Endodermal cell (in vitro differentiated cells): ENCODE data around the gene CIART. TPM values are rescaled to one million over a fixed set of nuclear protein-coding genes. Genes with fewer than 3 reads are reported as not detected.
"Not testable (repeated sequence)": the region's sequence is repeated elsewhere in the genome, so short reads cannot be mapped to it uniquely, and the experiment has no call there.

Source experiments
- DNase-seq: peaks from one replicate; pipeline ENCODE4 v3.0.0-alpha.2; 2017
- H3K27ac ChIP-seq: 2 replicates; pipeline ENCODE4 v1.5.1; 2013; ENCODE audit warnings: mild to moderate bottlenecking, low read depth, low read length, moderate library complexity
- H3K27me3 ChIP-seq: 2 replicates; pipeline ENCODE4 v1.6.1; 2013; ENCODE audit warnings: mild to moderate bottlenecking, low read length, moderate library complexity; ENCODE audit not compliant: insufficient read depth, control insufficient read depth, poor library complexity, severe bottlenecking
- H3K36me3 ChIP-seq: 2 replicates; pipeline ENCODE4 v1.7.0; 2013; ENCODE audit warnings: mild to moderate bottlenecking, low read length, moderate library complexity; ENCODE audit not compliant: control insufficient read depth, insufficient read depth
- H3K4me1 ChIP-seq: one replicate; pipeline ENCODE4 v1.7.0; 2013; ENCODE audit warnings: low read length; ENCODE audit not compliant: control insufficient read depth, insufficient read depth
- H3K4me3 ChIP-seq: 2 replicates; pipeline ENCODE4 v1.5.1; 2013; ENCODE audit warnings: mild to moderate bottlenecking, low read length, moderate library complexity
- H3K9ac ChIP-seq: 2 replicates; pipeline ENCODE4 v1.6.1; 2013; ENCODE audit warnings: mild to moderate bottlenecking, low read length, moderate library complexity; ENCODE audit not compliant: poor library complexity, severe bottlenecking; ENCODE audit errors: extremely low read depth
- H3K9me3 ChIP-seq: 2 replicates; pipeline ENCODE4 v1.6.1; 2013; ENCODE audit warnings: mild to moderate bottlenecking, low read length, moderate library complexity; ENCODE audit not compliant: control insufficient read depth
- H3K27ac Mint-ChIP-seq: 2 replicates; pipeline ENCODE4 v1.8.0; 2020; ENCODE audit warnings: mixed read lengths
- H3K27me3 Mint-ChIP-seq: 2 replicates; pipeline ENCODE4 v1.8.0; 2021; ENCODE audit warnings: mild to moderate bottlenecking, mixed read lengths; ENCODE audit not compliant: insufficient read depth
- H3K36me3 Mint-ChIP-seq: 2 replicates; pipeline ENCODE4 v1.8.0; 2020; ENCODE audit warnings: low read depth, mixed read lengths
- H3K4me1 Mint-ChIP-seq: 2 replicates; pipeline ENCODE4 v1.8.0; 2020; ENCODE audit warnings: mixed read lengths
- H3K4me3 Mint-ChIP-seq: 2 replicates; pipeline ENCODE4 v1.8.0; 2020; ENCODE audit warnings: mild to moderate bottlenecking, moderate library complexity, mixed read lengths
- H3K9me3 Mint-ChIP-seq: 2 replicates; pipeline ENCODE4 v1.8.0; 2020; ENCODE audit warnings: mild to moderate bottlenecking, mixed read lengths
- WGBS, 2 experiments: methylation state at CpG; one replicate each; pipeline versions ENCODE4 v1.1.5 to v1.1.7; 2013; ENCODE audit warnings: missing lambda C conversion rate in 2 of 2, mixed read lengths in 1 of 2; ENCODE audit not compliant: insufficient coverage in 1 of 2, insufficient read length in 1 of 2; 5-methylcytosine and 5-hydroxymethylcytosine counted together
- total RNA-seq, 2 donors: library from RNA; stranded (reverse); fragmentation: NEBNext Ultra II Directional in 1 of 2; extraction: Animal tissue kit (Norgen Biotek cat#: 25700) in 1 of 2; gene quantifications; 2 replicates in 1 of 2; 3 replicates in 1 of 2; pipeline ENCODE4 v1.2.1, GENCODE V29; 2021
- TF ChIP-seq, protein P1 (sequence below): fragments of 200-600 bp; sonication (generic); conservative IDR thresholded peaks from 2 replicates; pipeline ENCODE4 v1.5.0; 2021; ENCODE audit warnings: antibody characterized with exemption, mild to moderate bottlenecking

CIART gene
- total RNA-seq, 2 donors from 2014 or later, result 3.3 to 6.8 TPM

DNA sequence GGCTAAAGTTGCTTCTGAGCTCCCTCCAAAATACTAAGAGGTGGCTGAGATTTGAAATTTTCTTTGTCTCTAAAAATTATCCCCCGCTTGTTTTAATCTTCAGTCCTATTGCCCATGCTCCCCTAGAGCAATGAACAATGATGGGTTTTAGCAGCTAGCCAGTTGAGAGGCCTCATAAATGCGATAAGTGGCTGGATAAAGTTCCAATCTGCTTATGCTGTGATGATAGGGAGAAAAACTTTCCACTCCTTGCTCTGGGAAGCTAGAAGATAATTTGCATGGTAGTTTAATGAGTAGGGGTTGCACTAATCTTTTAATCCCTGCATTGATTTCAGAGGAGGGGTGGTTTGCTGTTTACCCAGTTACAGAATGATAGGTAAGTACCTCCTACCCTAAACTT, 29.4 kb downstream of the CIART start:
- Mint-ChIP-seq H3K9me3 (no peaks in the 10 kb centered on the region), H3K36me3 (peaks cover 23% of the 10 kb centered on the region), H3K27me3 (peaks cover 2% of the 10 kb centered on the region), H3K27ac (no peak overlapping the region), H3K4me1 (peaks cover 3% of the 10 kb centered on the region), H3K4me3 (no peak overlapping the region)
- peaks cover 21% of the 10 kb centered on the region for H3K36me3 ChIP-seq
- no peaks in the 10 kb centered on the region for H3K9me3 ChIP-seq
- H3K27me3 ChIP-seq, result peaks cover 9% of the 10 kb centered on the region
- H3K4me1 ChIP-seq, result no peaks in the 10 kb centered on the region
- no peak overlapping the region for H3K27ac ChIP-seq
- DNase-seq, result no peak
- WGBS, 2 experiments, result 90 to 92% methylated on average over 1 to 2 of the region's 2 CpGs
- no peak overlapping the region for H3K4me3 ChIP-seq
- no peak overlapping the region for H3K9ac ChIP-seq
- TF ChIP-seq, protein P1, sequence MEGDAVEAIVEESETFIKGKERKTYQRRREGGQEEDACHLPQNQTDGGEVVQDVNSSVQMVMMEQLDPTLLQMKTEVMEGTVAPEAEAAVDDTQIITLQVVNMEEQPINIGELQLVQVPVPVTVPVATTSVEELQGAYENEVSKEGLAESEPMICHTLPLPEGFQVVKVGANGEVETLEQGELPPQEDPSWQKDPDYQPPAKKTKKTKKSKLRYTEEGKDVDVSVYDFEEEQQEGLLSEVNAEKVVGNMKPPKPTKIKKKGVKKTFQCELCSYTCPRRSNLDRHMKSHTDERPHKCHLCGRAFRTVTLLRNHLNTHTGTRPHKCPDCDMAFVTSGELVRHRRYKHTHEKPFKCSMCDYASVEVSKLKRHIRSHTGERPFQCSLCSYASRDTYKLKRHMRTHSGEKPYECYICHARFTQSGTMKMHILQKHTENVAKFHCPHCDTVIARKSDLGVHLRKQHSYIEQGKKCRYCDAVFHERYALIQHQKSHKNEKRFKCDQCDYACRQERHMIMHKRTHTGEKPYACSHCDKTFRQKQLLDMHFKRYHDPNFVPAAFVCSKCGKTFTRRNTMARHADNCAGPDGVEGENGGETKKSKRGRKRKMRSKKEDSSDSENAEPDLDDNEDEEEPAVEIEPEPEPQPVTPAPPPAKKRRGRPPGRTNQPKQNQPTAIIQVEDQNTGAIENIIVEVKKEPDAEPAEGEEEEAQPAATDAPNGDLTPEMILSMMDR, result no peak

DNA sequence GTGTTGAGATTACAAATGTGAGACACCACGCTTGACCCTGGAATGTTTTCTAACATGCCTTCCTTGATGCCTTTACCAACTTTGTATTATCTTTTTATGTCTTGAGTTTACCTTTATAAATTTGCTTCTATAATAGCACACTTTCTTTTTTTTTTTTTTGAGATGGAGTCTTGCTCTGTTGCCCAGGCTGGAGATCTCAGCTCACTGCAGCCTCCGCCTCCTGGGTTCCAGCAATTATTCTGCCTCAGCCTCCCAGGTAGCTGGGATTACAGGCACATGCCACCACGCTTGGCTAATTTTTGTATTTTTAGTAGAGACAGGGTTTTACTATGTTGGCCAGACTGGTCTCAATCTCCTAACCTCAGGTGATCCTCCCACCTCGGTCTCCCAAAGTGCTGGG, 32.3 kb downstream of the CIART start:
- not testable (repeated sequence) for H3K9ac ChIP-seq, H3K4me1 ChIP-seq, H3K9me3 ChIP-seq, H3K27ac ChIP-seq, H3K4me3 ChIP-seq, H3K27me3 ChIP-seq, H3K27ac Mint-ChIP-seq, H3K36me3 ChIP-seq, DNase-seq, H3K36me3 Mint-ChIP-seq, H3K4me1 Mint-ChIP-seq, H3K4me3 Mint-ChIP-seq, H3K27me3 Mint-ChIP-seq, H3K9me3 Mint-ChIP-seq
- WGBS, 2 experiments, result 84 to 94% methylated on average over 2 to 4 of the region's 4 CpGs

DNA sequence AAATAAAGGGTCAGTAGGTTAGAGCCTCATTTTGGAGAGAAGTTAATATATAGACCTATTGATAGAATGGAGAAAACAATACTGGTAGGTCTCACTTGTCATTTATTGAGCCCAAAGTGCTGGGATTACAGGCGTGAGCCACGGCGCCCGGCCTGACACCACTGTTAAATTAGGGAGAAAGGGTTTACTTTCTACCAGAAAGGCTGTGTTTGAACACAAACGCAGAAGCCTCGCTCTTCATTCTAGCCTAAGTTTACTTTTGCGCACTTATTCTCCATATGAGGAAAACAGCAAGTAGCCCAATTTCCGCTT, 38.3 kb downstream of the CIART start:
- peak overlapping the region; percentile 98 for H3K27ac Mint-ChIP-seq
- H3K27me3 Mint-ChIP-seq, result peaks cover 5% of the 10 kb centered on the region
- TF ChIP-seq, protein P1, result no peak
- no peaks in the 10 kb centered on the region for H3K4me1 ChIP-seq
- no peak for DNase-seq
- 95 to 96% methylated on average over 8 of the region's 8 CpGs for WGBS, 2 experiments
- H3K27ac ChIP-seq, result no peak overlapping the region
- peaks cover 1% of the 10 kb centered on the region for H3K27me3 ChIP-seq
- peaks cover 4% of the 10 kb centered on the region for H3K9me3 Mint-ChIP-seq
- H3K36me3 ChIP-seq, result peaks cover 15% of the 10 kb centered on the region
- no peaks in the 10 kb centered on the region for H3K9me3 ChIP-seq
- no peak overlapping the region for H3K9ac ChIP-seq
- peaks cover 14% of the 10 kb centered on the region for H3K36me3 Mint-ChIP-seq
- H3K4me3 ChIP-seq, result peak overlapping the region; percentile 97
- peaks cover 2% of the 10 kb centered on the region for H3K4me1 Mint-ChIP-seq
- peak overlapping the region; percentile 97 for H3K4me3 Mint-ChIP-seq

DNA sequence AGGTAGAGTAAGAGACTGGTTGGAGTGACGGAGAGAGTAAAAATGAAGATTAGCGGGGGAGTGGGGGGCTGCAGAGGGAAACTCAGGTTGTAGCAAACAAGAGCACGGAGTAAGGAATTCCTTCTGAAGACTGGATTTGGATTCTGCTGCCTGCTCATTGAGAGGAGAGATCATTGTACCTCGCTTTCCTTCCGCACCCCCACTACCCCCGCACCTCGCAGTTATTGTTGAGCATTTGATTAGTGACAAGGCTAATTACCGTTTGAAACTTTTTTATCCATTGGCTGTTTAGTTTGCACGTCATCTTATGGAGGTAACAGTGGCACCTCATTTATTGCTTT, 39.4 kb downstream of the CIART start:
- no peaks in the 10 kb centered on the region for H3K27me3 ChIP-seq
- 0 to 2% methylated on average over 5 to 9 of the region's 9 CpGs for WGBS, 2 experiments
- Mint-ChIP-seq H3K4me3 (peak overlapping the region; percentile 97), H3K4me1 (peaks cover 2% of the 10 kb centered on the region), H3K27me3 (peaks cover 3% of the 10 kb centered on the region), H3K36me3 (peaks cover 25% of the 10 kb centered on the region), H3K27ac (peak overlapping the region; percentile 98), H3K9me3 (peaks cover 4% of the 10 kb centered on the region)
- no peak overlapping the region for H3K27ac ChIP-seq
- H3K4me1 ChIP-seq, result no peaks in the 10 kb centered on the region
- H3K9me3 ChIP-seq, result no peaks in the 10 kb centered on the region
- peak overlapping the region; percentile 97 for H3K4me3 ChIP-seq
- no peak for DNase-seq
- peak overlapping the region; percentile 81 for H3K9ac ChIP-seq
- TF ChIP-seq, protein P1, result no peak
- H3K36me3 ChIP-seq, result peaks cover 27% of the 10 kb centered on the region
